A673 (cell line): Measurements from ENCODE around the gene LRGUK. TPM values are rescaled to one million over a fixed set of nuclear protein-coding genes. Genes with fewer than 3 reads are reported as not detected.

Experiments
- BruUV-seq: library from RNA; stranded (reverse); fragments of 400-500 nt; replicated peaks from 2 replicates; lab custom pipeline; 2021; lab: Mats Ljungman, UMichigan
- CTCF ChIA-PET: fragments of 300-600 bp; sonication (Branson Sonifier 250); formaldehyde crosslinking; loops from one replicate; lab custom pipeline; 2022; ENCODE audit warnings: antibody characterized with exemption; lab: Charles Lee
- POLR2A ChIA-PET: fragments of 300-600 bp; sonication (Branson Sonifier 250); formaldehyde crosslinking; loops from one replicate; lab custom pipeline; 2022; ENCODE audit warnings: antibody characterized with exemption; ENCODE audit not compliant: low non-redundant PET; lab: Charles Lee
- DNase-seq: peaks from one replicate; pipeline ENCODE4 v3.0.0-alpha.2; 2015; ENCODE audit warnings: low spot score
- H3K27ac ChIP-seq: fragments of 200-600 bp; sonication (generic); 2 replicates; pipeline ENCODE4 v1.5.1; 2016; ENCODE audit warnings: mixed run types, low read depth, mild to moderate bottlenecking, mixed read lengths, antibody characterized with exemption, low read length; ENCODE audit not compliant: poor library complexity, severe bottlenecking
- H3K27me3 ChIP-seq: fragments of 200-600 bp; sonication (generic); replicated peaks from 2 replicates; pipeline ENCODE4 v1.6.1; 2017; ENCODE audit warnings: mixed run types, low read depth, mild to moderate bottlenecking, mixed read lengths, antibody characterized with exemption, low read length; ENCODE audit not compliant: insufficient read depth, poor library complexity
- H3K36me3 ChIP-seq: fragments of 200-600 bp; sonication (generic); 2 replicates; pipeline ENCODE4 v1.6.1; 2016; ENCODE audit warnings: mixed run types, mild to moderate bottlenecking, mixed read lengths, antibody characterized with exemption, low read length; ENCODE audit not compliant: insufficient read depth, poor library complexity, severe bottlenecking
- H3K4me1 ChIP-seq: fragments of 200-600 bp; sonication (generic); 2 replicates; pipeline ENCODE4 v1.6.1; 2017; ENCODE audit warnings: mixed run types, mild to moderate bottlenecking, mixed read lengths, antibody characterized with exemption, low read length; ENCODE audit not compliant: insufficient read depth, poor library complexity, severe bottlenecking
- H3K4me3 ChIP-seq: fragments of 200-600 bp; sonication (generic); 2 replicates; pipeline ENCODE4 v1.5.1; 2016; ENCODE audit warnings: low read depth, mixed run types, mild to moderate bottlenecking, mixed read lengths, low read length; ENCODE audit not compliant: poor library complexity, severe bottlenecking
- H3K9me3 ChIP-seq: fragments of 200-600 bp; sonication (generic); 2 replicates; pipeline ENCODE4 v1.6.1; 2016; ENCODE audit warnings: mixed run types, low read depth, mild to moderate bottlenecking, mixed read lengths, antibody characterized with exemption, low read length; ENCODE audit not compliant: poor library complexity, severe bottlenecking
- CTCF ChIP-seq: fragments of 300-800, 200-600 bp; sonication (generic); conservative IDR thresholded peaks from 2 replicates; pipeline ENCODE4 v1.5.1; 2017; ENCODE audit warnings: low read depth, mild to moderate bottlenecking, antibody characterized with exemption, low read length, moderate library complexity, mixed read lengths
- EZH2 ChIP-seq: fragments of 200-600 bp; sonication (generic); IDR thresholded peaks from 2 replicates; pipeline ENCODE4 v1.6.1; 2017; ENCODE audit warnings: borderline replicate concordance, low read depth, mild to moderate bottlenecking, mixed read lengths, antibody characterized with exemption, low read length; ENCODE audit not compliant: poor library complexity, severe bottlenecking
- intact Hi-C: fragments of 100-400 bp; cut with micrococcal nuclease; formaldehyde crosslinking; loops from one replicate; pipeline ENCODE4 v1.10.0; 2022; ENCODE audit not compliant: unreplicated experiment
- total RNA-seq: library from RNA; stranded (reverse); gene quantifications from 2 replicates; pipeline ENCODE4 v1.2.3, GENCODE V29; 2021

LRGUK gene
- total RNA-seq, 1 experiment from 2014 or later, result 0.54 TPM

GRCh38 chr7:134167841-134168240, 40.7 kb downstream of the LRGUK start:
- intact Hi-C loops, result loop anchor here (10.0 kb wide), 1 partner anchor 187 kb away; no protein-coding TSS in a partner anchor
- CTCF ChIA-PET, result no interaction called here
- BruUV-seq, result no TSS peak
- Histone ChIP-seq H3K27me3 (no peaks in the 10 kb centered on the region), H3K4me1 (no peaks in the 10 kb centered on the region), H3K36me3 (no peaks in the 10 kb centered on the region), H3K4me3 (no peak overlapping the region), H3K9me3 (no peaks in the 10 kb centered on the region), H3K27ac (no peak overlapping the region)
- no peak for TF ChIP-seq EZH2
- no peak for TF ChIP-seq CTCF
- DNase-seq, result no peak
- POLR2A ChIA-PET, result no interaction called here

- DNase-seq, result peak; percentile 32
- intact Hi-C loops, result no loop called here
- H3K4me3 ChIP-seq, result no peak overlapping the region
- no peak overlapping the region for H3K27ac ChIP-seq
- POLR2A ChIA-PET, result no interaction called here
- no peak for TF ChIP-seq EZH2
- no peak for TF ChIP-seq CTCF
- CTCF ChIA-PET, result no interaction called here
- no peaks in the 10 kb centered on the region for H3K9me3 ChIP-seq
- no peaks in the 10 kb centered on the region for H3K36me3 ChIP-seq
- no peaks in the 10 kb centered on the region for H3K27me3 ChIP-seq
- no TSS peak for BruUV-seq
- no peaks in the 10 kb centered on the region for H3K4me1 ChIP-seq
These were observed 47.7 kb downstream of the LRGUK start for GRCh38 chr7:134174795-134175261.

GRCh38 chr7:134175334-134176036, 48.3 kb downstream of the LRGUK start:
- TF ChIP-seq EZH2 (no peak), CTCF (no peak)
- no peak overlapping the region for H3K4me3 ChIP-seq
- H3K27ac ChIP-seq, result no peak overlapping the region
- no peaks in the 10 kb centered on the region for H3K36me3 ChIP-seq
- H3K4me1 ChIP-seq, result no peaks in the 10 kb centered on the region
- DNase-seq, result no peak
- no peaks in the 10 kb centered on the region for H3K9me3 ChIP-seq
- ChIA-PET CTCF (no interaction called here), POLR2A (no interaction called here)
- intact Hi-C loops, result no loop called here
- no TSS peak for BruUV-seq
- H3K27me3 ChIP-seq, result no peaks in the 10 kb centered on the region
